ENCODE measurements around the gene PLCXD3. TPM values are rescaled to one million over a fixed set of nuclear protein-coding genes. Genes with fewer than 3 reads are reported as not detected.

Gene PLCXD3
- total RNA-seq, 2 experiments from 2014 or later, result not detected

GRCh38 chr5:41427505-41427904 lies 82.9 kb downstream of the PLCXD3 start:
- Mint-ChIP-seq H3K27me3 (ENCODE audit: low read depth) (no peaks in the 10 kb centered on the region), H3K9me3 (ENCODE audit: insufficient read depth) (no peaks in the 10 kb centered on the region), H3K4me3 (no peak overlapping the region), H3K27ac (no peak overlapping the region), H3K36me3 (ENCODE audit: low read depth) (no peaks in the 10 kb centered on the region), H3K4me1 (ENCODE audit: low read depth) (no peaks in the 10 kb centered on the region)
- POLR2A ChIA-PET, result no interaction called here
- CTCF ChIA-PET, result no interaction called here
- no peak for DNase-seq
- no peak for ATAC-seq

GRCh38 chr5:41425736-41426135 lies 84.7 kb downstream of the PLCXD3 start:
- ChIA-PET POLR2A (no interaction called here), CTCF (no interaction called here)
- no peak overlapping the region for H3K4me3 Mint-ChIP-seq
- H3K27ac Mint-ChIP-seq, result no peak overlapping the region
- H3K27me3 Mint-ChIP-seq (ENCODE audit: low read depth), result no peaks in the 10 kb centered on the region
- H3K9me3 Mint-ChIP-seq (ENCODE audit: insufficient read depth), result no peaks in the 10 kb centered on the region
- DNase-seq (no peak), ATAC-seq (no peak)
- no peaks in the 10 kb centered on the region for H3K4me1 Mint-ChIP-seq (ENCODE audit: low read depth)
- no peaks in the 10 kb centered on the region for H3K36me3 Mint-ChIP-seq (ENCODE audit: low read depth)

- CTCF ChIA-PET, result no interaction called here
Measured at GRCh38 chr5:41420492-41421067, 89.8 kb downstream of the PLCXD3 start.

GRCh38 chr5:41418220-41419031 lies 92.0 kb downstream of the PLCXD3 start:
- DNase-seq (no peak), ATAC-seq (no peak)
- ChIA-PET CTCF (no interaction called here), POLR2A (no interaction called here)
- Mint-ChIP-seq H3K4me3 (no peak overlapping the region), H3K27me3 (ENCODE audit: low read depth) (no peaks in the 10 kb centered on the region), H3K9me3 (ENCODE audit: insufficient read depth) (no peaks in the 10 kb centered on the region), H3K4me1 (ENCODE audit: low read depth) (no peaks in the 10 kb centered on the region), H3K27ac (no peak overlapping the region), H3K36me3 (ENCODE audit: low read depth) (no peaks in the 10 kb centered on the region)

More at GRCh38 chr5:41420492-41421067, 89.8 kb downstream of the PLCXD3 start:
- DNase-seq (no peak), ATAC-seq (no peak)
- H3K27ac Mint-ChIP-seq, result no peak overlapping the region
- POLR2A ChIA-PET, result no interaction called here
- H3K27me3 Mint-ChIP-seq (ENCODE audit: low read depth), result no peaks in the 10 kb centered on the region
- H3K4me1 Mint-ChIP-seq (ENCODE audit: low read depth), result no peaks in the 10 kb centered on the region
- no peaks in the 10 kb centered on the region for H3K9me3 Mint-ChIP-seq (ENCODE audit: insufficient read depth)
- no peak overlapping the region for H3K4me3 Mint-ChIP-seq
- H3K36me3 Mint-ChIP-seq (ENCODE audit: low read depth), result no peaks in the 10 kb centered on the region

GRCh38 chr5:41416336-41416735 lies 94.1 kb downstream of the PLCXD3 start:
- Mint-ChIP-seq H3K4me1 (ENCODE audit: low read depth) (no peaks in the 10 kb centered on the region), H3K27me3 (ENCODE audit: low read depth) (no peaks in the 10 kb centered on the region), H3K36me3 (ENCODE audit: low read depth) (no peaks in the 10 kb centered on the region), H3K27ac (no peak overlapping the region), H3K9me3 (ENCODE audit: insufficient read depth) (no peaks in the 10 kb centered on the region), H3K4me3 (no peak overlapping the region)
- ATAC-seq (no peak), DNase-seq (no peak)
- POLR2A ChIA-PET, result no interaction called here
- CTCF ChIA-PET, result no interaction called here

- Mint-ChIP-seq H3K9me3 (ENCODE audit: insufficient read depth) (no peaks in the 10 kb centered on the region), H3K27me3 (ENCODE audit: low read depth) (no peaks in the 10 kb centered on the region), H3K27ac (no peak overlapping the region), H3K4me3 (no peak overlapping the region), H3K36me3 (ENCODE audit: low read depth) (no peaks in the 10 kb centered on the region), H3K4me1 (ENCODE audit: low read depth) (no peaks in the 10 kb centered on the region)
- CTCF ChIA-PET, result no interaction called here
- DNase-seq, result no peak
- ATAC-seq, result no peak
- POLR2A ChIA-PET, result no interaction called here
Measured at GRCh38 chr5:41415242-41415641, 95.2 kb downstream of the PLCXD3 start.

GRCh38 chr5:41414598-41414997 lies 95.8 kb downstream of the PLCXD3 start:
- POLR2A ChIA-PET, result no interaction called here
- CTCF ChIA-PET, result no interaction called here
- DNase-seq, result no peak
- Mint-ChIP-seq H3K4me3 (no peak overlapping the region), H3K27ac (no peak overlapping the region), H3K9me3 (ENCODE audit: insufficient read depth) (no peaks in the 10 kb centered on the region), H3K4me1 (ENCODE audit: low read depth) (no peaks in the 10 kb centered on the region), H3K36me3 (ENCODE audit: low read depth) (no peaks in the 10 kb centered on the region), H3K27me3 (ENCODE audit: low read depth) (no peaks in the 10 kb centered on the region)
- no peak for ATAC-seq

GRCh38 chr5:41413074-41413473 lies 97.3 kb downstream of the PLCXD3 start:
- no peaks in the 10 kb centered on the region for H3K27me3 Mint-ChIP-seq (ENCODE audit: low read depth)
- no peak overlapping the region for H3K4me3 Mint-ChIP-seq
- ChIA-PET POLR2A (no interaction called here), CTCF (no interaction called here)
- DNase-seq (no peak), ATAC-seq (no peak)
- H3K36me3 Mint-ChIP-seq (ENCODE audit: low read depth), result no peaks in the 10 kb centered on the region
- no peaks in the 10 kb centered on the region for H3K4me1 Mint-ChIP-seq (ENCODE audit: low read depth)
- no peaks in the 10 kb centered on the region for H3K9me3 Mint-ChIP-seq (ENCODE audit: insufficient read depth)
- no peak overlapping the region for H3K27ac Mint-ChIP-seq

GRCh38 chr5:41412496-41412895 lies 97.9 kb downstream of the PLCXD3 start:
- H3K9me3 Mint-ChIP-seq (ENCODE audit: insufficient read depth), result no peaks in the 10 kb centered on the region
- H3K27me3 Mint-ChIP-seq (ENCODE audit: low read depth), result no peaks in the 10 kb centered on the region
- no peak overlapping the region for H3K27ac Mint-ChIP-seq
- no peak for ATAC-seq
- no peak for DNase-seq
- ChIA-PET CTCF (no interaction called here), POLR2A (no interaction called here)
- no peaks in the 10 kb centered on the region for H3K4me1 Mint-ChIP-seq (ENCODE audit: low read depth)
- H3K36me3 Mint-ChIP-seq (ENCODE audit: low read depth), result no peaks in the 10 kb centered on the region
- no peak overlapping the region for H3K4me3 Mint-ChIP-seq

GRCh38 chr5:41410737-41411136 lies 99.7 kb downstream of the PLCXD3 start:
- H3K27ac Mint-ChIP-seq, result no peak overlapping the region

GRCh38 chr5:41410307-41410706 lies 100.1 kb downstream of the PLCXD3 start:
- no peaks in the 10 kb centered on the region for H3K9me3 Mint-ChIP-seq (ENCODE audit: insufficient read depth)
- POLR2A ChIA-PET, result no interaction called here
- H3K4me1 Mint-ChIP-seq (ENCODE audit: low read depth), result no peaks in the 10 kb centered on the region
- no peak overlapping the region for H3K27ac Mint-ChIP-seq
- no peaks in the 10 kb centered on the region for H3K36me3 Mint-ChIP-seq (ENCODE audit: low read depth)
- CTCF ChIA-PET, result no interaction called here
- no peak for ATAC-seq
- no peak overlapping the region for H3K4me3 Mint-ChIP-seq
- no peak for DNase-seq
- no peaks in the 10 kb centered on the region for H3K27me3 Mint-ChIP-seq (ENCODE audit: low read depth)

More at GRCh38 chr5:41410737-41411136, 99.7 kb downstream of the PLCXD3 start:
- ATAC-seq (no peak), DNase-seq (no peak)
- no peaks in the 10 kb centered on the region for H3K27me3 Mint-ChIP-seq (ENCODE audit: low read depth)
- CTCF ChIA-PET, result no interaction called here
- no peak overlapping the region for H3K4me3 Mint-ChIP-seq
- POLR2A ChIA-PET, result no interaction called here
- H3K4me1 Mint-ChIP-seq (ENCODE audit: low read depth), result no peaks in the 10 kb centered on the region
- no peaks in the 10 kb centered on the region for H3K36me3 Mint-ChIP-seq (ENCODE audit: low read depth)
- no peaks in the 10 kb centered on the region for H3K9me3 Mint-ChIP-seq (ENCODE audit: insufficient read depth)

- ChIA-PET CTCF (no interaction called here), POLR2A (no interaction called here)
- no peaks in the 10 kb centered on the region for H3K27me3 Mint-ChIP-seq (ENCODE audit: low read depth)
- DNase-seq, result no peak
- H3K27ac Mint-ChIP-seq, result no peak overlapping the region
- no peaks in the 10 kb centered on the region for H3K36me3 Mint-ChIP-seq (ENCODE audit: low read depth)
- no peak for ATAC-seq
- H3K9me3 Mint-ChIP-seq (ENCODE audit: insufficient read depth), result no peaks in the 10 kb centered on the region
- no peaks in the 10 kb centered on the region for H3K4me1 Mint-ChIP-seq (ENCODE audit: low read depth)
- no peak overlapping the region for H3K4me3 Mint-ChIP-seq
Measured at GRCh38 chr5:41408676-41409443, 101.5 kb downstream of the PLCXD3 start.
